BLaER1 (cell line): ENCODE measurements around the gene OR1N1.
"Not testable (repeated sequence)": the region's sequence is repeated elsewhere in the genome, so short reads cannot be mapped to it uniquely, and the experiment has no call there.

Experiments used
- H3K27ac ChIP-seq: shearing (Covaris generic); formaldehyde crosslinking; 2 replicates; pipeline ENCODE4 v1.8.1; 2022
- H3K27me3 ChIP-seq: shearing (Covaris generic); formaldehyde crosslinking; 2 replicates; pipeline ENCODE4 v1.8.1; 2022
- H3K36me3 ChIP-seq: shearing (Covaris generic); formaldehyde crosslinking; 2 replicates; pipeline ENCODE4 v1.8.1; 2022
- H3K4me1 ChIP-seq: shearing (Covaris generic); formaldehyde crosslinking; 2 replicates; pipeline ENCODE4 v1.8.1; 2022
- H3K4me2 ChIP-seq: shearing (Covaris generic); formaldehyde crosslinking; 2 replicates; pipeline ENCODE4 v1.8.1; 2022
- H3K4me3 ChIP-seq: shearing (Covaris generic); formaldehyde crosslinking; 2 replicates; pipeline ENCODE4 v1.8.1; 2022
- H3K9ac ChIP-seq: shearing (Covaris generic); formaldehyde crosslinking; 2 replicates; pipeline ENCODE4 v1.8.1; 2022
- H3K9me3 ChIP-seq: shearing (Covaris generic); formaldehyde crosslinking; 2 replicates; pipeline ENCODE4 v1.8.1; 2022
- H4K20me1 ChIP-seq: shearing (Covaris generic); formaldehyde crosslinking; 2 replicates; pipeline ENCODE4 v1.8.1; 2022
- Cebpa-rat ChIP-seq: shearing (Covaris generic); IDR thresholded peaks from 2 replicates; pipeline ENCODE4 v1.8.1; 2022

Gene OR1N1

GRCh38 chr9:122527193-122527592 lies at the start of gene OR1N1:
Gene OR1N1 (minus strand): TSS chr9:122527293. CDS start chr9:122527293, 0 bp downstream.
- H3K36me3 ChIP-seq = no peaks in the 10 kb centered on the region
- no peaks in the 10 kb centered on the region for H3K27me3 ChIP-seq
- H3K27ac ChIP-seq = no peak within 1 kb of the TSS
- no peaks in the 10 kb centered on the region for H3K9me3 ChIP-seq
- no peak within 1 kb of the TSS for H3K4me3 ChIP-seq
- no peak for TF ChIP-seq Cebpa-rat
- H4K20me1 ChIP-seq = no peaks in the 10 kb centered on the region
- H3K4me1 ChIP-seq = no peaks in the 10 kb centered on the region
- H3K4me2 ChIP-seq = no peak within 1 kb of the TSS
- no peak within 1 kb of the TSS for H3K9ac ChIP-seq

- Histone ChIP-seq H3K9me3 (no peaks in the 10 kb centered on the region), H3K27ac (no peak overlapping the region), H3K4me2 (no peak overlapping the region), H3K27me3 (no peaks in the 10 kb centered on the region), H3K4me1 (no peaks in the 10 kb centered on the region), H3K36me3 (no peaks in the 10 kb centered on the region), H3K9ac (no peak overlapping the region), H4K20me1 (no peaks in the 10 kb centered on the region), H3K4me3 (no peak overlapping the region)
- no peak for TF ChIP-seq Cebpa-rat
Observed at GRCh38 chr9:122572456-122572855, 45.4 kb upstream of the OR1N1 start.

GRCh38 chr9:122567901-122568300 lies 40.8 kb upstream of the OR1N1 start:
- no peak for TF ChIP-seq Cebpa-rat
- Histone ChIP-seq H3K4me3 (no peak overlapping the region), H3K36me3 (no peaks in the 10 kb centered on the region), H3K27me3 (no peaks in the 10 kb centered on the region), H3K4me2 (no peak overlapping the region), H3K9ac (no peak overlapping the region), H4K20me1 (no peaks in the 10 kb centered on the region), H3K27ac (no peak overlapping the region), H3K9me3 (0 out of 2 replicates have a peak, but pooled peaks cover 4% of the 10 kb centered on the region), H3K4me1 (no peaks in the 10 kb centered on the region)

- Histone ChIP-seq H3K36me3 (no peaks in the 10 kb centered on the region), H3K27me3 (no peaks in the 10 kb centered on the region), H3K9me3 (0 out of 2 replicates have a peak, but pooled peaks cover 9% of the 10 kb centered on the region), H4K20me1 (no peaks in the 10 kb centered on the region), H3K9ac (no peak overlapping the region), H3K4me1 (peaks cover 8% of the 10 kb centered on the region), H3K4me2 (peak overlapping the region; percentile 34), H3K27ac (no peak overlapping the region), H3K4me3 (no peak overlapping the region)
- TF ChIP-seq Cebpa-rat = no peak
Observed at GRCh38 chr9:122562134-122562760, 35.2 kb upstream of the OR1N1 start.

- Histone ChIP-seq H3K4me2 (no peak overlapping the region), H4K20me1 (no peaks in the 10 kb centered on the region), H3K9me3 (0 out of 2 replicates have a peak, but pooled peaks cover 9% of the 10 kb centered on the region), H3K27ac (no peak overlapping the region), H3K27me3 (no peaks in the 10 kb centered on the region), H3K4me1 (peaks cover 8% of the 10 kb centered on the region), H3K9ac (no peak overlapping the region), H3K4me3 (no peak overlapping the region), H3K36me3 (no peaks in the 10 kb centered on the region)
- TF ChIP-seq Cebpa-rat = no peak
Observed at GRCh38 chr9:122561446-122561845, 34.4 kb upstream of the OR1N1 start.

- H3K4me3 ChIP-seq = no peak within 1 kb of the TSS
- no peaks in the 10 kb centered on the region for H3K27me3 ChIP-seq
- H3K36me3 ChIP-seq = no peaks in the 10 kb centered on the region
- no peak within 1 kb of the TSS for H3K9ac ChIP-seq
- H3K4me2 ChIP-seq = no peak within 1 kb of the TSS
- TF ChIP-seq Cebpa-rat = no peak
- no peaks in the 10 kb centered on the region for H3K9me3 ChIP-seq
- H4K20me1 ChIP-seq = no peaks in the 10 kb centered on the region
- no peak within 1 kb of the TSS for H3K27ac ChIP-seq
- H3K4me1 ChIP-seq = no peaks in the 10 kb centered on the region
Observed at GRCh38 chr9:122552812-122553211, 25.7 kb upstream of the OR1N1 start, which contains the start of gene OR1N2. Gene OR1N2 (plus strand): TSS chr9:122553112. CDS start chr9:122553212, 100 bp downstream.

- no peaks in the 10 kb centered on the region for H3K9me3 ChIP-seq
Observed at GRCh38 chr9:122551371-122551770, 24.3 kb upstream of the OR1N1 start.

GRCh38 chr9:122546196-122546595 lies 19.1 kb upstream of the OR1N1 start:
- no peak overlapping the region for H3K27ac ChIP-seq
- no peak overlapping the region for H3K9ac ChIP-seq
- no peak for TF ChIP-seq Cebpa-rat

More at GRCh38 chr9:122551371-122551770, 24.3 kb upstream of the OR1N1 start:
- no peak overlapping the region for H3K4me2 ChIP-seq
- no peaks in the 10 kb centered on the region for H4K20me1 ChIP-seq
- H3K9ac ChIP-seq = no peak overlapping the region
- no peaks in the 10 kb centered on the region for H3K4me1 ChIP-seq
- no peaks in the 10 kb centered on the region for H3K27me3 ChIP-seq
- no peak for TF ChIP-seq Cebpa-rat
- no peak overlapping the region for H3K4me3 ChIP-seq
- H3K36me3 ChIP-seq = no peaks in the 10 kb centered on the region
- no peak overlapping the region for H3K27ac ChIP-seq

GRCh38 chr9:122538757-122539156 lies 11.7 kb upstream of the OR1N1 start:
- no peaks in the 10 kb centered on the region for H3K4me1 ChIP-seq
- no peak for TF ChIP-seq Cebpa-rat
- no peaks in the 10 kb centered on the region for H3K27me3 ChIP-seq
- no peak overlapping the region for H3K4me2 ChIP-seq
- no peak overlapping the region for H3K9ac ChIP-seq
- no peak overlapping the region for H3K27ac ChIP-seq
- H3K36me3 ChIP-seq = no peaks in the 10 kb centered on the region
- no peaks in the 10 kb centered on the region for H4K20me1 ChIP-seq
- no peaks in the 10 kb centered on the region for H3K9me3 ChIP-seq
- no peak overlapping the region for H3K4me3 ChIP-seq

More at GRCh38 chr9:122546196-122546595, 19.1 kb upstream of the OR1N1 start:
- Histone ChIP-seq H3K9me3 (no peaks in the 10 kb centered on the region), H3K4me2 (no peak overlapping the region), H4K20me1 (no peaks in the 10 kb centered on the region), H3K36me3 (no peaks in the 10 kb centered on the region), H3K4me1 (no peaks in the 10 kb centered on the region), H3K4me3 (no peak overlapping the region), H3K27me3 (no peaks in the 10 kb centered on the region)

GRCh38 chr9:122537066-122537465 lies 10.0 kb upstream of the OR1N1 start:
- not testable (repeated sequence) for H3K4me3 ChIP-seq, H3K27ac ChIP-seq, H4K20me1 ChIP-seq, H3K27me3 ChIP-seq, H3K9me3 ChIP-seq, H3K4me2 ChIP-seq, H3K36me3 ChIP-seq, H3K4me1 ChIP-seq, H3K9ac ChIP-seq
